HEK293T (cell line): Measurements from ENCODE around the gene CCDC51.

Source experiments
- BHLHE40 ChIP-seq: fragments of 450-650 bp; IDR thresholded peaks from 2 replicates; pipeline ENCODE4 v1.6.1; 2016; ENCODE audit warnings: mild to moderate bottlenecking, moderate library complexity, borderline replicate concordance
- FOXM1 ChIP-seq: fragments of 450-650 bp; IDR thresholded peaks from 2 replicates; pipeline ENCODE4 v1.6.1; 2017; ENCODE audit warnings: mild to moderate bottlenecking, borderline replicate concordance
- SP1 ChIP-seq: fragments of 450-650 bp; IDR thresholded peaks from 2 replicates; pipeline ENCODE4 v1.6.1; 2017
- SUZ12 ChIP-seq: fragments of 450-650 bp; IDR thresholded peaks from 2 replicates; pipeline ENCODE4 v1.6.1; 2016; ENCODE audit warnings: mild to moderate bottlenecking
- TARDBP ChIP-seq: fragments of 450-650 bp; IDR thresholded peaks from 2 replicates; pipeline ENCODE4 v1.6.1; 2016
- ZNF384 ChIP-seq: fragments of 450-650 bp; IDR thresholded peaks from 2 replicates; pipeline ENCODE4 v1.6.1; 2016

DNA sequence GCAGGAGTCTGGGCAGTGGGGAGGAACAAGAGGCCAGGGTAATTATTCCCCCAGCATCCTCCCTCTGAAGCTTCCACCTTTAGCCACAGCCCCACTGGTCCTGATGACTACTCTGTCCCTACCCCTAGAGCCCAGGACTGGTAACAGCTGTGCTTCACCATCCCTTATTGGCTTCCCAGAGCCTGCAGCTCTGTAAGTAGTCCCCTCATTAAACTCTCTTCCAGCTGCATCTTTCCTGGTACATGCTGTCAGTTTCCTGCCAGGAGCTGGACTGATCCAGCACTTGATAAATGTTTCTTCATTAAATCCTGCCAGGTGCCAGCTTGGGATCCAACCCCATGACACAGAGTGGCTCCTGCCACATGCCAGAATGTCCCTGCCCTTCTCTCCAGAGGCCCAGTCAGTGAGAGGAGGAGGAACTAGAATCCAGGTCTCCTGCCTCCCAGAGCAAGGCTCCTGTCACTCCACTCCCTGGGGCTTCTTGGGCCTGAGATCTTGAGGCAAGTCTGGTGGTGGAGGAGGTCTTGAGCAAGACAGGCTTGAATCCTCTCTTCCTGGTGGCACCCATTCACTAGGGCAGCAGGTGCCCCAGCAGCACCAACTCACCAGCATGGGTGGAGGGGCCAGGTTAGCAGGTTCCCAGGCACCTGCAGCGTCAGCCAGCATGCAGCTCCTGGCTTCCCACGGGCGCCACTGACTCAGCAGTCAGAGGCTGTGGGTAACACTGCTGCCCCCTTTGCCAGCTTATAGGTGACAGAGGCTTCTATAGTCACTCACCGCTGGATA, 40.3 kb downstream of the CCDC51 start:
- TF ChIP-seq SP1: no peak
- TF ChIP-seq TARDBP: no peak
- no peak for TF ChIP-seq FOXM1
- TF ChIP-seq SUZ12: no peak
- no peak for TF ChIP-seq BHLHE40
- TF ChIP-seq ZNF384: no peak
